Fibroblast of skin of scalp (primary cell): Measurements from ENCODE around the gene RALBP1.
A peak's percentile ranks its signal among the peaks of the same experiment; 100 is the strongest.

Experiments used
- DNase-seq: peaks from one replicate; pipeline ENCODE4 v3.0.0-alpha.2; 2013

The RALBP1 gene

DNA sequence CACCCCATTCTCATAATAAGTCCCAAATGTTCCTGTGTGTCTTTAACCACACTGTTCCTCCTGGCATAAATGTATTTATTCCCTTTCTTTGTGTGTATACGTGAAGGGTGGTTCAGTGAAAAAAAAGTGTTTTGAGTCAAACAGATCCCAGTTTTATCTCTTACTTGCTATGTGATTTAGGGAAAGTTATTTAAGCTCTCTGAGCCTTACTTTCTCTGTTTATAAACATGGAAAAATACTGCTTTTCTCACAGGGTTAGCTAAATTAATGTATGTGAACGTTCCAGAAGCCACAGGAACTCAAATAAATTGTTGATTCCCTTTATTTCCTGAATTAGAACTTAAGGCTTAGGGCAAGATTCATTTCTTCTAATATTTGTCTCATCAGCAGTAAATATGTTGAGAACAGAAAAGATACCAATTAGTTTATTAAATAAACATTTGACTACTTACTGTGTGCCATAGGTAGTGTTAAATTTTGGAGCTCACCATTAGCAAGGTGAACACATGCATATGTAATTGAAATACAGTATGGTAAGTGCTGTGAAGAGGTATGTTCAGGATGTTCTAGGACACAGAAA, 33.2 kb downstream of the RALBP1 start:
- no peak for DNase-seq

DNA sequence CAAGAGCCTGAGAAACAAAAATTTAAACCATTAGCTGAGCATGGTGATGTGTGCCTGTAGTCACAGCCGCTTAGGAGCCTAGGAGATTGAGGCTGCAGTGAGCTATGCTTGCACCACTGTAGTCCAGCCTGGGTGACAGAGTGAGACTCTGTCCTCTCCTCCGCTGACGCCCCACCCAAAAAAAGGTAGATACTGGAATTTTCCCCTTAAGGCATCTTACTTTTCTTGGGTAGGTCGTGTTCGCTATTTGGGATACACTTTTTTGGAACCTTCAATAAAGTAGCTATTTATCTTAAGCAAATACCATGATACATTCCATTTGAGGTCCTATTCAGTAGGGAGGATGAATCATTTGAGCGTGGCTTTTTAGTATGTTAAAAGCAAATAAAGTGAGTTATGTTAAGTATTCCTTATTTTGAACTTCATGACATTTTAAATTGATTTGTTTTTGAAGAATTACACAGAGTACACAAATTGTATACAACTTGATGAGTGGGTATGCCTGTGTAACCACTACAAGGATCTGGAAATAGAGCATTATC, 38.7 kb downstream of the RALBP1 start:
- DNase-seq: peak; percentile 84

DNA sequence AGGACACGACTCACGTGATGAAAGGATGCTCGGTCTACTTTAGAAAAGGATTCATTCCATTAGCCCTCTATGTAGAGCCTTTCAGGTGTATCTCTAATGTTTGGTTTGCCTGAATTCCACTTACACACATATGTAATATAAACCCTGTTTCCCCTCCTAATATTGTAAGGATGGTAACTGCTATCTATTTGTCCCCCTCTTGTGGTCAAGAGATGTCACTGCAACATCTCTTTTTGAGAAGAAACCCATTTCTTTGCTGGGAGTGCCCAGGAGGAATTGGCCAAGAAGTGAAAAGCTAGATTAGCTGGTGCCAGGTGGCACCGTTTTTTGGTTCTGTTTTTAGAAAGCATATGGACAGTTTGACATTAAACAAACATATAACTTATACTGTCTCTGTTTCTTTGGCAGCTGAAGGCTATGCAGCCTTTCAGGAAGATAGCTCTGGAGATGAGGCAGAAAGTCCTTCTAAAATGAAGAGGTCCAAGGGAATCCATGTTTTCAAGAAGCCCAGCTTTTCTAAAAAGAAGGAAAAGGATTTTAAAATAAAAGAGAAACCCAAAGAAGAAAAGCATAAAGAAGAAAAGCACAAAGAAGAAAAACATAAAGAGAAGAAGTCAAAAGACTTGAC, 41.2 kb downstream of the RALBP1 start:
- peak; percentile 59 for DNase-seq

DNA sequence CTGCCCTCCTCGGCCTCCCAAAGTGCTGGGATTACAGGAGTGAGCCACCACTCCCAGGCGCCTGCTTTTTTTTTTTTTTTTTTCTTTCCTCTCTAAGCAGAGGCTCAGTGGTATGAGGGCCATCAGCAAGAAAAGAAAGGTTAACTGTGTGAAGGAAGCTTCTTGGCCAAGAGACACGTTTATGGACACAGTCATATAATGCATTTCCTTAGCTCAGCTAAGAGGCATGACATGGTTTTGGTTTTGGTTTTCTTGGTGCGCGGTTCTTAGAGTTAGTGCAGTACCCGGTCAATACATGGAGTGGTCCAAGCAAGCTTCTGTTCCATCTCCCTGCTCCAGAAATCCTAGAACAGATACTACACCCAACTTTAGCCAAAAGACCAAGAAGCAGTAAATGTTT, 42.6 kb downstream of the RALBP1 start:
- DNase-seq: no peak

DNA sequence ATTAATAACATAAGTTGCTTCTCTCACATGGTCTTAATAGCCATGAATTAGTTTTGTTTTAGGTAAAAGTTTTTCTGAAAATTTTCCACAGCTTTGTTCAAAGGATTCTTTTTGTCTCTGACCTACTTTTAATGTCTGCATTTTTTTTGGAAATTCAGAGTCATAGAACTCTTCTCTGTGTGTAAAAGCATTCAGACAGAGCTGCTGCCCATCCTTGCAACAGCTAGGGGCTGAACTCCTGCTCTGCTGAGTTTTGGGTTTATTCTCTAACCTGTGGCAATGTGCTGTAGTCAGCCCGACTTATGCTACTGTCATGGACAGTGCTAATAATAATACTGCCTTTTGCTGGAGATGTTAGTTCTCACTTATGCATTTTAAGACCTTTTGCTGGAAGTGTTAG, 44.1 kb downstream of the RALBP1 start:
- no peak for DNase-seq

DNA sequence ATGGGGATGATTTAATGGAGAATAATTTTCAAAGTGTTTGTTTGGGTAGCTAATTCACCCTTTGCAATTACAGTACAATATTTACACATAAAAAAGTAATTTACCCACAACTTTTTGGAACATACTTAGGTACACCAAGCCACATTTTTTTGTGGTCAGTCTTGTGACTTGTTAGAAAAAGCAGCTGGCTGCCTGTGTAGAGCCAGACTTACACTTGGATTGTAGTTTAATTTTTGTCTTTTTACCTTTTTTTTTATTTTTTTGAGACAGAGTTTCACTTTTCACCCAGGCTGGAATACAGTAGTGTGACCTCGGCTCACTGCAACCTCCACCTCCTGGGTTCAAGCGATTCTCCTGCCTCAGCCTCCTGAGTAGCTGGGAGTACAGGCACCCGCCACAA, 45.4 kb downstream of the RALBP1 start:
- no peak for DNase-seq

DNA sequence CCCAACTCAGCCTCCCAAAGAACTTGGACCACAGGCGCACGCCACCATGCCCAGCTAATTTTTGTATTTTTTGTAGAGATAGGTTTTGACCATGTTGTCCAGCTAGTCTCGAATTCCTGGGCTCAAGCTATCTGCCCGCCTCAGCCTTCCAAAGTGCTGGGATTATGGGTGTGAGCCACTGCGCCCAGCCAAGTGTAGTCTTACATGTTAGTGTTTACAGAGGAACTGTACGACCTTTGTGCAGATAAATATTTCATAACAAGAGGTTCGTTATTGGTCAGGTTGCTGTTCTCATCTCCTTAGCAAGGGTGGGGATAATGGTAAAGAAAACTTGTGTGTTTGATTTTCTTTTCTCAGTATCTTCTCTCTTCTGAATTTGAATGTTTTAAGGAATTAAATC, 46.5 kb downstream of the RALBP1 start:
- no peak for DNase-seq

DNA sequence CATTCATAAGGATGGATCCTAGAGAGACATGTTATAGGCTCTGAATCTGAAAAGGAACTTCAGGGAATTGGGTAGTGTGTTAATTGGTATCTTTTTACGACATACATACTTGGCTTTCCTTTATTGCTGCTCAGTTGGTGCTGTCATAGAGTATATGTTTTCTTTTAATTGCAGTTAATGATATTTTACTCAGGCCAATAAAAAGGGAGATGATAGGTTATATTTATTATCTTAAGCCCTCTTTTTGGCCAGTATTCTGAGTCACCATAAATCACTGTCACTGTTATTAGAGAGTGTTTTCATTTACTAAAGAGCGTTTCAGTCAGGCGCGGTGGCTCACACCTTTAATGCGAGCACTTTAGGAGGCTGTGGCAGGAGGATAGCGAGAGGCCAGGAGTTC, 47.6 kb downstream of the RALBP1 start:
- DNase-seq: no peak

DNA sequence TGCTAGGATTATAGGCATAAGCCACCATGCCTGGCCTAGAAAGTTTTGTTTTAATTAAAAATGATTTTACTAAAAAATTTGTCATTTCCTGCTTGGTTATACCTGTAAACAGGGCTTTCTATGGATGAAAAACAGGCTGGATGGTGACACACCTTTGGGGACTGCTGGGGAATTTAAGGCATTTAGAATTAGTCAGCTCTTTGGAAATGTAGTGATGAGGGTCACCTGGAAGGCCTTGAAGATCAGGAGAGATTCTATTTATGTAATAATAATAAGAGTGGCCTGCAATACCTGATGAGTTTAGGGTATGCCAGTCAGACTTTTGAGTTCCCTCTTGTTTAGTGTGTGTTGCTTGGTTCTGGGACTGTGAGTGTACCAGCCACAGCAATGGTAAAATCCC, 51.1 kb downstream of the RALBP1 start:
- DNase-seq: no peak

DNA sequence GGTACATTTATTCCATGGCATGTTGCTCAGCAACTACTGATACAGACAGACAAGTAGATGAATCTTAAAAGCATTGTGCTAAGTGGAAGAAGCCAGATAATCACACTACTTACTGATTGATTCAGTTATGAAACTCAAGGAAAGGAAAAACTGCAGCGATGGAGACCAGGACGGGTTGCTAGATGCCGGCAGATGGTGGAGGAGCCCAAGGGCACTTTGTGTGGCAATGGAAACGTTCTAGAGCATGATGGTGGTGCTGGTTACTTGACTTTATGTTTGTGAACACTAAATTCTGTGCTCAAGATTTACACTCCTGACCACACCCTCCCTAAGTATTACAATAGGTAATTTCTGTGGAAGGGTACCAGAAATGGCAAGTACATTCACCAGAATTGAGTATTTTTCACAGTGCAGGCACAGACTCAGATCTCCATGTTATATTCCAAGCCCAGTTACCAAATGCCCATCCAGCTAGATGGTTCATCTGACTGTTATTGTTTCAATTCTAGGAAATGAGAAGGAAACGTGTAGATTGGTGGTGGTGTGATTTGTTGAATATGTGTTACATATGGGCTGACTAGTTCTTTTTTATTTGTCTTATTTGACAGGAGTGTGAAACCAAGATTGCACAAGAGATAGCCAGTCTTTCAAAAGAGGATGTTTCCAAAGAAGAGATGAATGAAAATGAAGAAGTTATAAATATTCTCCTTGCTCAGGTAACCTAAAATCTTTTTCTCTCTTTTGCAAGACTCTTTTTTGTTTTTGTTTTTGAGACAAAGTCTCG, 55.1 kb downstream of the RALBP1 start:
- DNase-seq: no peak

DNA sequence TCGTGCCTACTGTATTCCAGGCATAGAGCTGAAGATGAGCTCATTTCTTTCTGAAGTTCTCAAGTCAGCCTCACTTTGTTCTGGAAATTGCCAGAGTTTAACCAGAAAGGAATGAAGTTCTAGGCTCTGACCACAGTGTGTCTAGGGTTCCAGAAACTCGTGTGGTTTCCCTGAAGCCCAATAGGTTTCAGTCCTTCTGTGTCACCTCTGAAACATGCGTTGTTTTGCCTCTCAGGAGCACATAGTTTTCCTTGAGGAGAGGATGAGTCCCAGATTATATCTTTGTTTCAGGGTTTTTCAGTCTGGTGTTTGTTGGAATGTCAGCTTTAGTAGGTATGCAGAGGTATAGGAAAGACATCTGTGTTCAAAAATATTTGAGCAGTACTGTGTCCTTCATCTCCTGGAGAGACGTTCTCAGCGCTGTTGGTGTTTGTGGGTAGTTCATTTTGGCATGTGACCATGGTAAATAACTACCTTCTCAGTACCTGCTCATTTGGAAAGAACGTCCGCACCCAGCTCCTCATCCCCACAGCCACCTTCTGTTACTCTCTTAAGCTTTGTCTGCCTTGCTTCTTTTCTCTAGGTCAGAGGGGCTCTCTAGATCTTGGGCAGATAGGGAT, 56.6 kb downstream of the RALBP1 start:
- DNase-seq: peak; percentile 43

DNA sequence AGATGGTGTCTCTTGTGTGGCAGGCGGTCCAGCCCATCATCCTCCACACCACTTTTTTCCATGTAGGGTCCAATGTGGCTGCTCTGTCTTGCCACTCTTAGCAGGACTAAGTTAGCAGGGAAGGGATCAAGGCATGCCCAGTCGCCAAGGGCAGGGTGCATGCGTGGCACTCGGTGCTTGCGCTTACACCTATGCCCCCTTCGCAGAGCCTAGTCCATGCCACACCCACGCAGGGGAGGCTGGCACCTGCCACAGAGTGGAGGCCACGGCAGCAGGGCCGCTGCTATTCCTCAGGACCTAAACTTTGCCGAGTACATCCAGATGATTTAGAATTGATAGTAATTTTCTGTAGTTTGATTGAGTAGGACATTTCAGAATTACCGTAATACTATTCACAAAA, 59.5 kb downstream of the RALBP1 start:
- no peak for DNase-seq

DNA sequence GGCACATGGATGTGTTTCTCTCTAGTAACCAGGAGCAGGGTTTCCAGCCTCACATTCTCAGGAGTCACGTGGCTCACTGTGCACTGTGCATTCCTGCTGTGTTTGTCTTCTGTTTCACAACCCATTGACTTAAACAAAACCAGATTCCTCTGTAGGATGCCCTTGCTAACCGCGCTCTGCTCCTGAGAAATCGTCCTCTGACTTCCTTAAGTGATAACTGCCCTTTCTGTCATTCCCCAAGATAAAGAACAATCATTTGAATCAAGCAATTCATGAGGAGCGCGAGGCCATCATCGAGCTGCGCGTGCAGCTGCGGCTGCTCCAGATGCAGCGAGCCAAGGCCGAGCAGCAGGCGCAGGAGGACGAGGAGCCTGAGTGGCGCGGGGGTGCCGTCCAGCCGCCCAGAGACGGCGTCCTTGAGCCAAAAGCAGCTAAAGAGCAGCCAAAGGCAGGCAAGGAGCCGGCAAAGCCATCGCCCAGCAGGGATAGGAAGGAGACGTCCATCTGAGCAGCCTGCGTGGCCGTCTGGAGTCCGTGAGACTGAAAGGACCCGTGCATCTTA, 60.2 kb downstream of the RALBP1 start:
- DNase-seq: peak; percentile 95

DNA sequence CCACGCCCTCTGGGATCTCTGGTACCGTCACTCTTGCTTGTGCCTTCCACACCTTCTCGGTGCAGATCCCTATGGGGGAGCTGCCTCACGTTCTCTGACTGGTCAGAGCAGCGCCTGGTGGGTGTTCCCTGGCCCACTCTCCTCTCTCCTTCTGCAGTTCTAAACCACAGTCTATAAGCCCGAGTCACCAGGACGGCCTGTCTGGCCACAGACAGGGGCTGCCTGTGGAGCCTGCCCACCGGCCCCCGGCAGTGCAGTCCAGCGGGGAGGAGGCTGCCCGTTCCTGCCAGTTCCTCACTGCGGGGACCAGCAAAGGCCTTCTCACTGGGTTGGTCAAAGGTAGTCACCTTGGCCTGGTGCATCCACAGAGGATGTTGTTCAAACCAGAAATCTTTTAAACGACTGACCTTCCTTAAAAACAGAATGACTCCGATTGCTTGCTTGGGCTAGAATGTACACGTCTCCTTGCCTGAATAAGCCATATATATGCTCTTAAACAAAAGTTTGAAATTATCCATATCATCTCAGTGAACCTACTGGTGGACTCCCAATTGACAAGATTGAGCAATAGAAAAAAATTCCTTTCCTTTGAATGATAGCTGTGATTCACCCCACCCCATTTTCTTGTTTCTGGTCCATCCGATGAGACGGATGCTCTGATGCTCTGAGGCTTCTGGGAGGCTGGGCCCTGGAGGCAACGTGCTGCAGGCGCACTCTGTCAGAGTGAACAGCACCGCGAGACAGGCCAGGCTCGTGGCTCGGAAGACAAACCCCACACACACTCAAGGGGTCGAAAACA, 61.2 kb downstream of the RALBP1 start:
- peak; percentile 64 for DNase-seq

DNA sequence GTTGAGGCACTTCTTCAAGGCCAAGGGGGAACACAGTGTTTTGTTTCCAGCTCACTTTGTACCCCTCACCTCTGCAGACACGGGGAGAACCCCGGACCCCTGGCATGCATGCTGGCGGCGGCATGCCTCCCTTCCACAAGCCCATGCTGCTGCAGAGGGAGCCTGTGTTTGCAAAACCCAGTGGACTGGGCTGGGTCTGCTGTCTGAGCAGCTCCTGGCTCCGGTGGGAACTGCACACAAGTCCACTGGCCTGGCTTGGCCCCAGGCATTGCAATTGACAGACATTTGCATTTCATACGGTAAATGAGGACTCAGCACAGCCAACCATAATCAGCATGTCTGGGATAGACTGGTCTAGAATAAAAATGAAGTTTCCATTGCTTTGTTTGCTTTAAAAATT, 62.4 kb downstream of the RALBP1 start:
- DNase-seq: peak; percentile 25

DNA sequence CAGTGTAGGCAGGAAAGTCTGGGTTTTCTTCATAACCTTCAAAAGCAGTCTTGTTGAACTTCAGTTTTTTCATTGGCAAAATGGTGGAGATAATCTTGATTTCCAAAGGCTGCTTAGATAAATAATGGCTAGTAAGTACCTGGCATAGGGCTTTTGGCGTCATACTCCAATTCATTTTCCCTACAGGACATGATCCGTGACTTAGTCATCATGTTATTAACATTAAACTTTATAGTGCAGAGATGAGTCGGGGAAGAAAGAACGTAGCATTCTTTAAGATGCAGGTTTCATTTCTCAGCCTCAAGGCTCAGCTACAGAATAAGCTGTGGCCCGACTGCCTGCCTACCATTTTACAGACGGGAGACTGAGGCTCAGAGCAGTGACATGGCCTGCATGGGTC, 64.0 kb downstream of the RALBP1 start:
- peak; percentile 52 for DNase-seq

DNA sequence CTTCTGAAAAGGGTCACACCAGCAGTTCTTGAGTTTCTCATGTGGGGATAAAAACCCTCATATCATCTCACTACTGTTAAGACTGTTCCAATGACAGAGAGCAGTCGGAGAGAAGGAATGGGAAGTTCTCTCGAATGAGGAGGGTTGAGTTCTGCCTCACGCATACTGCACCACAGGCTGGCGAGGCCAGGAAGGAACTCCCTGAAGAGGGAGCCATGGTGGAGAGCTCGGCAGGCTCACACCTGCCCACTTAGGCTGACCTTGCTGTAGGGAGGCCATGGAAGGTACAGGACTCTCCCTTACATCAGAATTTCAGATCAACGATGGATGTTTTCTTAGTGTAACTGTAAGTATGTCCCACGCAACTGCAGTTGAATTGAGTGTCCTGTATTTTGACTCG, 64.6 kb downstream of the RALBP1 start:
- DNase-seq: no peak

DNA sequence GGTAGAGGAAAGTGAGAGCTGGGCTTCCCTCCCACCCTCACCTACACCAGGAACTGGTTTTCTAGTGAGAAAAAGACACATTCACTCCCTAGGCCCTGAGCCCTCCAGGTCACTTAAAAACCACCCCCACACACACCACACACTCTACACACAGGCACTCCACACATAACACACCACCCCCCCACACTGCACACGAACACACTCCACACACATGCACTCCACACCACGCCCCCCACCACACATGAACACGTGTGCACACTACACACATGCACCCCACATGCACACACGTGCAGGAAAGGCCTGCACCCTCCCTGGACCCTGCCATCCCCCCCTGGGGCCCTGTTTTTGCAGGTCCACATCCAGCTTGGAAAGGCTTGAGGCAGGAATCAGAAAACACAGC, 67.6 kb downstream of the RALBP1 start:
- DNase-seq: no peak

DNA sequence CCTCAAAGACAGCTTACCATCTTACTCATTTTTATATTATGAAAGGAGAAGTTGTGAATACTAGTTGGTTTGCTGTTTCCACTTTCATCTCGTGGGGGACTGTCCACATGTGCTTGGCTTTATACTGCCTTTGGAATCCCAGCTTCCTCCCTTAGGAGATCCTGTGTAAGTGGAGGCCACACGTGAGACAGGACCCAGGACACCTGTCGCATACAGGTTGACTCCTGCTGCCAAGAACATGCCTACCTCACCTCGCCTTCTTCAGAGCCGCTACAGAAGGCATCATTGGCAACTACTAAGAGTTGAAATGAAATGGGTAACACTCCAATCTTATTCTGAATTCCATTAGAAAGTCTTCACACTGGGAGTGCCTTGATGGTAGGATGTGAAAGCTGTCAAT, 69.7 kb downstream of the RALBP1 start:
- DNase-seq: no peak

DNA sequence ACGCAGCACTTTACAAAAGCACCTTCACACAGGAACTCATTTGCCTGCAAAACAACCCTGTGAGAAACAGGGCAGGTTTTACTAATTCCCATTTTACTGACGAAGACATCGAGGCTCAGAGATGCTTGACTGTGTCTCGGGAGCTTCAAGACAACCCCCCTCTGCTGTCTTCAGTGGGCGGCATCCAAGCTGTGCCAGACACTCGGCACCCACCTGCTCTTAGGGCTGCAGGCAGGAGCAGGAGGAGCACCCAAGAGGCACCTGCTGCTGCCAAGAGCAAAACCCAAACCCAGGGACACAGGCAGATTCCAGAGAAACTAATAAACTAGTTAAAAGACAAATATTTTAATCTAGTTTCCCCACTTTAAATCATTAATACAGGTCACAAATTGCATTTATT, 71.2 kb downstream of the RALBP1 start:
- no peak for DNase-seq

DNA sequence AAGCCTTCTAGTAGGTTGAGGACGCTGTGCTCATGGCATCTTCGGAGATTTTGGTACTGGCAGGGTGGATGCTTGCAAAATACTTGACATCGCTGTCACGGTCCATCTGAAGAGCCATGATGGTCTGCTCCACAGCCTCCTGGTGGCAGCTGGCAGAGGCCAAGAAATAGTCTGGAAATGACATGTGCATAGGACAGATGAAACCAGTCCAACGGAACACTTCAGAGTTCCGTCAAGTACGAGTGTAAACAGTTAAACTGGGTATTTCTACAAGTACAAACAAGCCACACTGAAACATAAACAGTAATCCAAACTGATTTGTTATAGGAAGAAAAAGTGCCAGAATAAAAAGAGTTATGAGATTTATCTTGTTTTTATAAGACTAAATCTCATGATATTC, 72.5 kb downstream of the RALBP1 start:
- DNase-seq: no peak

DNA sequence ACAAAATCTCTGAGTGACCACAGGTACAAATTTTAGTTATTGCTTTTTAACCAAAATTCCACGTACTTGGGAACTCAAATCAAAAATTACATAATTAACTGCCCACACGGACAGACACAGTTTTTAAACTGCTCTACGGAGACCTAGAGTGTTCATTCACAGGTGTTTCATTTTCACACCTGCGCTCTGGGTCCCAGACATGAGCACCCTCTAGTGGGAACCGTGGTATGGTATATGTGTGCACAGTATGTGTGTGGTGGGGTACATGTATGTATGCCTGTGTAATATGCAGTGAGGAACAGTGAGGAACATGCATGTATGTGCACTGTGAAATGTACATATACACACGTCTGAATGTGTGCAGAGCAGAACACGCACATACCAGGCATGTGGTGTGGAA, 74.1 kb downstream of the RALBP1 start:
- no peak for DNase-seq
